GM12878 (cell line): Measurements from ENCODE around the gene CLEC17A. TPM values are rescaled to one million over a fixed set of nuclear protein-coding genes. Genes with fewer than 3 reads are reported as not detected.
A peak's percentile ranks its signal among the peaks of the same experiment; 100 is the strongest.

Experiments
- BHLHE40 ChIP-seq, 2 experiments: fragments of 450-650 bp in 1 of 2; IDR thresholded peaks; 2 replicates each; pipeline ENCODE4 v1.6.1; 2011 to 2017; ENCODE audit warnings: low read depth in 2 of 2, borderline replicate concordance in 1 of 2, improper control_type of control experiment in 1 of 2, low read length in 1 of 2, mild to moderate bottlenecking in 1 of 2
- CHD1 ChIP-seq: IDR thresholded peaks from 2 replicates; pipeline ENCODE4 v1.6.1; 2012; ENCODE audit warnings: low read depth, low read length, improper control_type of control experiment
- E2F4 ChIP-seq: IDR thresholded peaks from 2 replicates; pipeline ENCODE4 v1.6.1; 2012; ENCODE audit warnings: low read depth, low read length, improper control_type of control experiment
- EP300 ChIP-seq, 2 experiments: fragments of 150-350 bp in 1 of 2; IDR thresholded peaks; 2 replicates each; pipeline ENCODE4 v1.6.1; 2011 to 2012; ENCODE audit warnings: low read depth in 2 of 2, low read length in 2 of 2, borderline replicate concordance in 1 of 2, improper control_type of control experiment in 1 of 2, inconsistent platforms in 1 of 2; ENCODE audit not compliant: control insufficient read depth in 1 of 2
- GATAD2B ChIP-seq: fragments of 450-650 bp; conservative IDR thresholded peaks from 2 replicates; pipeline ENCODE4 v1.6.1; 2017; ENCODE audit warnings: low read depth, mild to moderate bottlenecking, moderate library complexity
- HDGF ChIP-seq: fragments of 450-650 bp; IDR thresholded peaks from 2 replicates; pipeline ENCODE4 v1.6.1; 2016; ENCODE audit warnings: antibody characterized with exemption
- MEF2A ChIP-seq: IDR thresholded peaks from 2 replicates; pipeline ENCODE4 v1.6.1; 2011; ENCODE audit warnings: low read depth, mild to moderate bottlenecking, low read length, moderate library complexity; ENCODE audit not compliant: insufficient read depth
- MTA2 ChIP-seq: fragments of 450-650 bp; IDR thresholded peaks from 2 replicates; pipeline ENCODE4 v1.6.1; 2016; ENCODE audit warnings: low read depth, mild to moderate bottlenecking, moderate library complexity
- MYB ChIP-seq: fragments of 150-350 bp; IDR thresholded peaks from 2 replicates; pipeline ENCODE4 v1.6.1; 2014; ENCODE audit warnings: mild to moderate bottlenecking, low read depth, low read length, borderline replicate concordance
- MYC ChIP-seq: IDR thresholded peaks from 2 replicates; pipeline ENCODE4 v1.6.1; 2011; ENCODE audit warnings: mild to moderate bottlenecking, low read length, moderate library complexity, inconsistent platforms; ENCODE audit not compliant: insufficient read depth, insufficient replicate concordance, insufficient read length, severe bottlenecking
- NFXL1 ChIP-seq: fragments of 450-650 bp; IDR thresholded peaks from 2 replicates; pipeline ENCODE4 v1.6.1; 2017; ENCODE audit warnings: antibody characterized with exemption, mild to moderate bottlenecking, borderline replicate concordance
- NFYA ChIP-seq: IDR thresholded peaks from 2 replicates; pipeline ENCODE4 v1.6.1; 2011; ENCODE audit warnings: low read depth, mild to moderate bottlenecking, low read length, improper control_type of control experiment, borderline replicate concordance
- RAD51 ChIP-seq: fragments of 450-650 bp; IDR thresholded peaks from 2 replicates; pipeline ENCODE4 v1.6.1; 2016; ENCODE audit warnings: moderate library complexity, mild to moderate bottlenecking, inconsistent platforms
- RFX5 ChIP-seq: IDR thresholded peaks from 2 replicates; pipeline ENCODE4 v1.6.1; 2011; ENCODE audit warnings: low read depth, low read length, improper control_type of control experiment
- SMAD5 ChIP-seq: IDR thresholded peaks from 2 replicates; pipeline ENCODE4 v1.6.1; 2016; ENCODE audit warnings: antibody characterized with exemption, low read depth
- SMARCA5 ChIP-seq: fragments of 450-650 bp; IDR thresholded peaks from 2 replicates; pipeline ENCODE4 v1.6.1; 2017; ENCODE audit warnings: mild to moderate bottlenecking
- STAT1 ChIP-seq: fragments of 450-650 bp; conservative IDR thresholded peaks from 2 replicates; pipeline ENCODE4 v1.6.1; 2014; ENCODE audit warnings: antibody characterized with exemption, mild to moderate bottlenecking
- STAT3 ChIP-seq: IDR thresholded peaks from 2 replicates; pipeline ENCODE4 v1.6.1; 2011; ENCODE audit warnings: low read depth, low read length, improper control_type of control experiment
- SUPT20H ChIP-seq: IDR thresholded peaks from 2 replicates; pipeline ENCODE4 v1.6.1; 2011; ENCODE audit warnings: low read depth, mild to moderate bottlenecking, low read length, moderate library complexity, borderline replicate concordance; ENCODE audit not compliant: control insufficient read depth
- SUZ12 ChIP-seq: fragments of 200-600 bp; sonication (generic); IDR thresholded peaks from one replicate; pipeline ENCODE4 v1.6.1; 2018; ENCODE audit warnings: antibody characterized with exemption, mild to moderate bottlenecking; ENCODE audit not compliant: unreplicated experiment
- TBL1XR1 ChIP-seq: IDR thresholded peaks from 2 replicates; pipeline ENCODE4 v1.6.1; 2012; ENCODE audit warnings: low read depth, low read length, improper control_type of control experiment
- ZNF207 ChIP-seq: fragments of 450-650 bp; IDR thresholded peaks from 2 replicates; pipeline ENCODE4 v1.6.1; 2014; ENCODE audit warnings: antibody characterized with exemption, mild to moderate bottlenecking, borderline replicate concordance
- polyA plus RNA-seq, 11 experiments: library from polyadenylated mRNA; depleted of rRNA in 4 of 11; unstranded in 6 of 11; stranded (reverse) in 5 of 11; fragments of >200 nt; fragmentation: Nextera tagmentation in 4 of 11; fragmentation: Illumina TruSeq in 1 of 11; extraction: Ambion mirVana in 4 of 11; extraction: Trizol in 1 of 11; gene quantifications; 1 replicate in 1 of 11; 2 replicates in 10 of 11; pipeline versions ENCODE4 v1.2.1 to v1.2.3, GENCODE V29; 2011 to 2016; ENCODE audit warnings: inconsistent platforms in 2 of 11, missing spikeins in 2 of 11, low read depth in 1 of 11
- total RNA-seq, 4 experiments: library from RNA; depleted of rRNA in 3 of 4; stranded (reverse); fragments of >200 nt in 3 of 4; fragmentation: Illumina TruSeq in 1 of 4; extraction: Trizol in 1 of 4; gene quantifications; 2 replicates each; pipeline versions ENCODE4 v1.2.1 to v1.2.3, GENCODE V29; 2013 to 2021
- TF ChIP-seq, protein P1 (sequence below): fragments of 450-650 bp; IDR thresholded peaks from 2 replicates; pipeline ENCODE4 v1.6.1; 2016; ENCODE audit warnings: mild to moderate bottlenecking
- TF ChIP-seq, protein P2 (sequence below): fragments of 450-650 bp; IDR thresholded peaks from 2 replicates; pipeline ENCODE4 v1.6.1; 2017; ENCODE audit warnings: mild to moderate bottlenecking, moderate library complexity

CLEC17A gene
- total and polyA plus RNA-seq, 10 of the 15 experiments (the other 5 are each of a cell fraction or from before 2014, with no cell fraction given), result 12.9 to 131 (median 97.3) TPM

- TF ChIP-seq EP300 (IDR thresholded peaks at IDR 0.05; ENCODE audit: borderline replicate concordance in 1 of 2, control insufficient read depth in 1 of 2, low read depth in 2 of 2, low read length in 2 of 2) (no peak), HDGF (no peak; the same call in none of the 2 replicates), NFYA (no peak), RAD51 (no peak), GATAD2B (peak; percentile 82), SUPT20H (no peak), STAT1 (no peak), CHD1 (no peak), MEF2A (no peak), SUZ12 (no peak), E2F4 (no peak), TBL1XR1 (peak; percentile 88), BHLHE40 (IDR thresholded peaks at IDR 0.05; ENCODE audit: borderline replicate concordance in 1 of 2, low read depth in 2 of 2, low read length in 1 of 2) (peak; percentile 52 to 74; a peak in 3 of 4 replicates), SMARCA5 (peak; percentile 75; the same call in 1 of the 2 replicates), MTA2 (peak; percentile 93), STAT3 (no peak), NFXL1 (no peak), ZNF207 (peak; percentile 89; the same call in 1 of the 2 replicates), SMAD5 (peak; percentile 89), RFX5 (no peak), MYC (no peak), MYB (no peak)
- TF ChIP-seq, protein P1, sequence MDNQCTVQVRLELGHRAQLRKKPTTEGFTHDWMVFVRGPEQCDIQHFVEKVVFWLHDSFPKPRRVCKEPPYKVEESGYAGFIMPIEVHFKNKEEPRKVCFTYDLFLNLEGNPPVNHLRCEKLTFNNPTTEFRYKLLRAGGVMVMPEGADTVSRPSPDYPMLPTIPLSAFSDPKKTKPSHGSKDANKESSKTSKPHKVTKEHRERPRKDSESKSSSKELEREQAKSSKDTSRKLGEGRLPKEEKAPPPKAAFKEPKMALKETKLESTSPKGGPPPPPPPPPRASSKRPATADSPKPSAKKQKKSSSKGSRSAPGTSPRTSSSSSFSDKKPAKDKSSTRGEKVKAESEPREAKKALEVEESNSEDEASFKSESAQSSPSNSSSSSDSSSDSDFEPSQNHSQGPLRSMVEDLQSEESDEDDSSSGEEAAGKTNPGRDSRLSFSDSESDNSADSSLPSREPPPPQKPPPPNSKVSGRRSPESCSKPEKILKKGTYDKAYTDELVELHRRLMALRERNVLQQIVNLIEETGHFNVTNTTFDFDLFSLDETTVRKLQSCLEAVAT, result 0 out of 2 replicates have a peak, but pooled peaks have one; percentile 31
- TF ChIP-seq, protein P2, sequence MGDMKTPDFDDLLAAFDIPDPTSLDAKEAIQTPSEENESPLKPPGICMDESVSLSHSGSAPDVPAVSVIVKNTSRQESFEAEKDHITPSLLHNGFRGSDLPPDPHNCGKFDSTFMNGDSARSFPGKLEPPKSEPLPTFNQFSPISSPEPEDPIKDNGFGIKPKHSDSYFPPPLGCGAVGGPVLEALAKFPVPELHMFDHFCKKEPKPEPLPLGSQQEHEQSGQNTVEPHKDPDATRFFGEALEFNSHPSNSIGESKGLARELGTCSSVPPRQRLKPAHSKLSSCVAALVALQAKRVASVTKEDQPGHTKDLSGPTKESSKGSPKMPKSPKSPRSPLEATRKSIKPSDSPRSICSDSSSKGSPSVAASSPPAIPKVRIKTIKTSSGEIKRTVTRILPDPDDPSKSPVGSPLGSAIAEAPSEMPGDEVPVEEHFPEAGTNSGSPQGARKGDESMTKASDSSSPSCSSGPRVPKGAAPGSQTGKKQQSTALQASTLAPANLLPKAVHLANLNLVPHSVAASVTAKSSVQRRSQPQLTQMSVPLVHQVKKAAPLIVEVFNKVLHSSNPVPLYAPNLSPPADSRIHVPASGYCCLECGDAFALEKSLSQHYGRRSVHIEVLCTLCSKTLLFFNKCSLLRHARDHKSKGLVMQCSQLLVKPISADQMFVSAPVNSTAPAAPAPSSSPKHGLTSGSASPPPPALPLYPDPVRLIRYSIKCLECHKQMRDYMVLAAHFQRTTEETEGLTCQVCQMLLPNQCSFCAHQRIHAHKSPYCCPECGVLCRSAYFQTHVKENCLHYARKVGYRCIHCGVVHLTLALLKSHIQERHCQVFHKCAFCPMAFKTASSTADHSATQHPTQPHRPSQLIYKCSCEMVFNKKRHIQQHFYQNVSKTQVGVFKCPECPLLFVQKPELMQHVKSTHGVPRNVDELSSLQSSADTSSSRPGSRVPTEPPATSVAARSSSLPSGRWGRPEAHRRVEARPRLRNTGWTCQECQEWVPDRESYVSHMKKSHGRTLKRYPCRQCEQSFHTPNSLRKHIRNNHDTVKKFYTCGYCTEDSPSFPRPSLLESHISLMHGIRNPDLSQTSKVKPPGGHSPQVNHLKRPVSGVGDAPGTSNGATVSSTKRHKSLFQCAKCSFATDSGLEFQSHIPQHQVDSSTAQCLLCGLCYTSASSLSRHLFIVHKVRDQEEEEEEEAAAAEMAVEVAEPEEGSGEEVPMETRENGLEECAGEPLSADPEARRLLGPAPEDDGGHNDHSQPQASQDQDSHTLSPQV, result no peak
Observed at GRCh38 chr19:14571695-14572490, 11.0 kb upstream of the CLEC17A start, which contains the start of gene NDUFB7 (continued).
